Kidney epithelial cell (primary cell): Measurements from ENCODE around the gene PPP1R14C. TPM values are rescaled to one million over a fixed set of nuclear protein-coding genes. Genes with fewer than 3 reads are reported as not detected.

Experiments used
- DNase-seq: peaks from one replicate; pipeline ENCODE4 v3.0.0-alpha.2; 2010; ENCODE audit warnings: low read depth
- H3K27me3 ChIP-seq: 2 replicates; pipeline ENCODE4 v1.6.0; 2011; ENCODE audit warnings: low read length; ENCODE audit not compliant: control insufficient read depth, insufficient read depth
- H3K36me3 ChIP-seq: 2 replicates; pipeline ENCODE4 v1.5.1; 2011; ENCODE audit warnings: low read length; ENCODE audit not compliant: control insufficient read depth, insufficient read depth
- H3K4me3 ChIP-seq: 2 replicates; pipeline ENCODE4 v1.5.1; 2011; ENCODE audit warnings: low read depth, mild to moderate bottlenecking, control low read depth, low read length
- total RNA-seq: library from RNA; depleted of rRNA; stranded (reverse); fragments of >200 nt; gene quantifications from 2 replicates; pipeline ENCODE4 v1.2.3, GENCODE V29; 2015
- TF ChIP-seq, protein P1 (sequence below): IDR thresholded peaks from 2 replicates; pipeline ENCODE4 v1.5.1; 2011; ENCODE audit warnings: mild to moderate bottlenecking, moderate library complexity, low read length, control low read depth, inconsistent platforms; ENCODE audit not compliant: insufficient read depth, poor library complexity, severe bottlenecking

Gene PPP1R14C
- total RNA-seq, 1 donor from 2014 or later: 45.5 TPM

DNA sequence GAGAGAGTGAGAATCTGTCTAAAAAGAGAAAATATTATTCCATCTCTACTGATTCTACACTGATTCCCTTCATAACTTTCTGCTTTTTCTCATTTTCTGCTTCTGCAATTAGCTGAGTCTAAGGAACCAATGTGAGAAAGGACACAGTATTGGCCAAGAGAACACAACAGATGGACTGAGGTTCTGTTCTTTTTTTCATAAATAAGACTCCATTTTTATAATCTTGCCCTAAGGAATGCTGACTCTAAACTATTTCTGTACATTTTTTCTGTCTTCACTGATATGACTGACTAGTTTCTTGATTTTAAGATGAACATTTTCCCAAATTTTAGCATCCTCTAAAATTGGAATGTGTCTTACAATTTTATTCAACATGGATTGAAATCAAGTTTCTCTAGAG, 138.9 kb downstream of the PPP1R14C start:
- DNase-seq: no peak
- H3K36me3 ChIP-seq: no peaks in the 10 kb centered on the region
- H3K27me3 ChIP-seq: no peaks in the 10 kb centered on the region
- H3K4me3 ChIP-seq: no peak overlapping the region
- TF ChIP-seq, protein P1, sequence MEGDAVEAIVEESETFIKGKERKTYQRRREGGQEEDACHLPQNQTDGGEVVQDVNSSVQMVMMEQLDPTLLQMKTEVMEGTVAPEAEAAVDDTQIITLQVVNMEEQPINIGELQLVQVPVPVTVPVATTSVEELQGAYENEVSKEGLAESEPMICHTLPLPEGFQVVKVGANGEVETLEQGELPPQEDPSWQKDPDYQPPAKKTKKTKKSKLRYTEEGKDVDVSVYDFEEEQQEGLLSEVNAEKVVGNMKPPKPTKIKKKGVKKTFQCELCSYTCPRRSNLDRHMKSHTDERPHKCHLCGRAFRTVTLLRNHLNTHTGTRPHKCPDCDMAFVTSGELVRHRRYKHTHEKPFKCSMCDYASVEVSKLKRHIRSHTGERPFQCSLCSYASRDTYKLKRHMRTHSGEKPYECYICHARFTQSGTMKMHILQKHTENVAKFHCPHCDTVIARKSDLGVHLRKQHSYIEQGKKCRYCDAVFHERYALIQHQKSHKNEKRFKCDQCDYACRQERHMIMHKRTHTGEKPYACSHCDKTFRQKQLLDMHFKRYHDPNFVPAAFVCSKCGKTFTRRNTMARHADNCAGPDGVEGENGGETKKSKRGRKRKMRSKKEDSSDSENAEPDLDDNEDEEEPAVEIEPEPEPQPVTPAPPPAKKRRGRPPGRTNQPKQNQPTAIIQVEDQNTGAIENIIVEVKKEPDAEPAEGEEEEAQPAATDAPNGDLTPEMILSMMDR: no peak

DNA sequence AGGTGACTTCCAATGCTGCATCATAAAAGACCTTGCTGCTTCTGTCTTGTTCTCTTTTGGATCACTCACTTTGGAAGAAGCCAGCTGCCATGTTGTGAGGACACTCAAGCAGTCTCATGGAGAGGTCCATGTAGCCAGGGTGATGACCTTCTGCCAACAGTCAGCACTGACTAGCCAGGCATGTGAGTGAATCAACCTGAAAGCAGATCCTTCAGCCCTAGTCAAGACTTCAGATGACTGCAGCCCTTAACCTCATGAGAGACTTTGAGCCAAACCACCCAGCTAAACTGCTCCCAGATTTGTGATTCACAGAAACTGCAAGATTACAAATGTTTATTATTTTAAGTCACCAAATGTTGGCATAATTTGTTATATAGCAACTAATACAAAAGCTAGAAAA, 140.0 kb downstream of the PPP1R14C start:
- DNase-seq: no peak
- TF ChIP-seq, protein P1: no peak
- H3K4me3 ChIP-seq: no peak overlapping the region
- no peaks in the 10 kb centered on the region for H3K36me3 ChIP-seq
- H3K27me3 ChIP-seq: no peaks in the 10 kb centered on the region

DNA sequence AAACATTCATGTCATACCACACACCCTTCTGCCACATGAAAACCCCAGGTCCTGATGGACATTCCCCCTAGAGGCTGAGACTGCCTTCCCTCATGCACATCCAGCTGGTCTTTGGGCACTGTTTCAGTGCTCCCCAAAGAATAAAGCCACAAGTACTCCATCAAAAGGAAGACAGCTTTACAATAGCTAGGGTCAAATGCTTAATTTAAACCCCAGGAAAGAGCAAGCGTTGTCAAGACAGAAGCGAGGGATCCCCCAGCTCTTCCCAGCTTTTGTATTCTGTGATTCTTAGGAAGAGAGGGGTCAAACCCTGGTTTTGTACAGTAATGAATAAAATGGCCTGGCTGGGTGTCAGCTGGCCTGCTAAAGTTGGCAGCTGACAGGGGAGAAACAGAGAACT, 143.6 kb downstream of the PPP1R14C start:
- DNase-seq: no peak
- Histone ChIP-seq H3K4me3 (no peak overlapping the region), H3K36me3 (no peaks in the 10 kb centered on the region), H3K27me3 (no peaks in the 10 kb centered on the region)
- TF ChIP-seq, protein P1: no peak

DNA sequence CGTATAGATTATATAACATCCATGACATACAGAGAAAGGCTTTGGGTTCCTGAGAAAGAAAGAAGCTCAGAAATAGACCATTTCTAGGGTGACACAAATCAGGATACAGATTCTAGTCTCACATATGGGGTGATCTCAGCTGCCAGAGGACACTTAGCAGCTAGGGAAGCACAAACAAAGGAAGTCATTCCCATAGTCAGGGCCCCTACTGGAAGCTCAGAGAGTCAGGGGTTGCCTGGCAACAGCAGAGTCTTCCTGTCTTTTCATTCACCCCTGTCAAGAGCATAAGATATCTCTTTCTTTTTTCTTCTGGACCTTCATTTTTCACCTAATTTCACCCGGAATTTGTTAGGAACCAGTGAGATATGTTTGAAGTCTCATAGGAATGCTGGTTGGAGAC, 144.1 kb downstream of the PPP1R14C start:
- no peak overlapping the region for H3K4me3 ChIP-seq
- H3K27me3 ChIP-seq: no peaks in the 10 kb centered on the region
- TF ChIP-seq, protein P1: no peak
- DNase-seq: no peak
- no peaks in the 10 kb centered on the region for H3K36me3 ChIP-seq

DNA sequence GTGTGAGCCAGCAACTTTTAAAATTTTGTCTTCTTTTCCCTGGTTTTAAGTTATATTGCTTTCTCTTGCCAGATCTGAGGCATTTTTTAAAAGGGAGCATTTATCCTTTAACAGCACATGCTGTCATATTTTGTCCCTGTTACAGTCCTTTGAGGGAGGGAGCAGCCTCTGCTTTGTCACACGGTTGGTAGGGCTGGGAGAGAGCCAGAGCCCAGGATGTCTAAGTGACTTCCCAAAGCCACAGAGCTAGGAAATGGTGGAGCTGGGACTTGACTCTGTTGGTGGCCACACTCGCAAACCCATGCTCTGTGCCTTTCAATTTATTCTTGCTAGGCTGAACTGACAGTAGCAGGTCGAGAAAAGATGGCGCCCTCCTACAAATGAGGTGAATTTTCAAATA, 145.6 kb downstream of the PPP1R14C start:
- Histone ChIP-seq H3K36me3 (no peaks in the 10 kb centered on the region), H3K27me3 (no peaks in the 10 kb centered on the region), H3K4me3 (no peak overlapping the region)
- TF ChIP-seq, protein P1: no peak
- no peak for DNase-seq

DNA sequence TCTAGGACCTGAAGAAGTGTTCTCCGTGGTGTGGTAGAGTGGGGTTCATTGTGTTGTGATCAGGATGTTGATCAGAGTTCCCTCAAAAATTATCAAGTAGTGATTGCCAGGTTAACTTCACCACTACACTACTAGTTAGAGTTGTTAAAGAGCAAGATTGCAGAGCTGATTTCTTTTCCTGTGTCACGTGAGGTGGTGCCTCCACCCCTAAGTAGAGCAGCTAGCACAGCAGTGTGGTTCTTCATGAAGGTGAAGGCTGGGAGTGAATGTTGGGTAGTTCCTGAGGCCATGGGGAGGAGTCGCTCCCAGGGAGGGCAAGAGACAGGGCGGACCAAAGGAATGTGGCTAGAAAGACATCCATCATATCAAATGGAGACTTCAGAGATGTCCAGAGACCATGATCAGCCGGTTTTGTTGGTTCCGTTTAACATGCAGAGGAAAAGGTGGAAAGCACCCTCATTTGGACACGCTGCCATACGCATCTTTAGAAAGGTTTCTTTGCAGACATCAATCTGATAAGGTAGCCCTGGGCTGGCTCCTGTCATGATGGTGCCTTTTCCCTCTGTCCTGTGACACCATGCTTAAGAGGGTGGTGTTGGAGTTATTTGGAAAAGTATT, 146.7 kb downstream of the PPP1R14C start:
- DNase-seq: no peak
- Histone ChIP-seq H3K36me3 (no peaks in the 10 kb centered on the region), H3K27me3 (no peaks in the 10 kb centered on the region), H3K4me3 (no peak overlapping the region)
- TF ChIP-seq, protein P1: no peak
